CD4-positive, alpha-beta T cell treated with Interleukin-12 subunit alpha and Interleukin-12 subunit beta, for 1 hour (primary cell): Measurements from ENCODE around the gene SLC29A1.
"Not testable (repeated sequence)": the region's sequence is repeated elsewhere in the genome, so short reads cannot be mapped to it uniquely, and the experiment has no call there.

ENCODE experiments used
- DNase-seq: peaks from one replicate; pipeline ENCODE4 v3.0.0-alpha.2; 2020

The SLC29A1 gene

GRCh38 chr6:44196351-44196750, 27.0 kb upstream of the SLC29A1 start:
- not testable (repeated sequence) for DNase-seq

- DNase-seq, result no peak
Measured at GRCh38 chr6:44198684-44199083, 24.7 kb upstream of the SLC29A1 start.

GRCh38 chr6:44199883-44200282, 23.5 kb upstream of the SLC29A1 start:
- DNase-seq, result no peak

GRCh38 chr6:44201200-44201599, 22.2 kb upstream of the SLC29A1 start:
- no peak for DNase-seq

- no peak for DNase-seq
Measured at GRCh38 chr6:44201638-44202303, 21.6 kb upstream of the SLC29A1 start.

- no peak for DNase-seq
Measured at GRCh38 chr6:44202332-44202971, 20.9 kb upstream of the SLC29A1 start.

GRCh38 chr6:44202972-44203750, 20.2 kb upstream of the SLC29A1 start:
- DNase-seq, result no peak

- DNase-seq, result no peak
Measured at GRCh38 chr6:44203955-44204354, 19.4 kb upstream of the SLC29A1 start.

GRCh38 chr6:44207966-44208365, 15.4 kb upstream of the SLC29A1 start:
- DNase-seq, result no peak

GRCh38 chr6:44211284-44211683, 12.1 kb upstream of the SLC29A1 start:
- DNase-seq, result no peak

GRCh38 chr6:44214307-44214706, 9.1 kb upstream of the SLC29A1 start:
- DNase-seq, result no peak

GRCh38 chr6:44216677-44217331, 6.6 kb upstream of the SLC29A1 start, which contains the start of gene MYMX:
Gene MYMX (plus strand): TSS chr6:44216926. CDS start chr6:44217472, 546 bp downstream.
- no peak for DNase-seq

GRCh38 chr6:44217332-44218143, 5.9 kb upstream of the SLC29A1 start:
- DNase-seq, result no peak

GRCh38 chr6:44219053-44219814, 4.2 kb upstream of the SLC29A1 start:
- no peak for DNase-seq

- DNase-seq, result no peak
Measured at GRCh38 chr6:44219815-44220784, 3.3 kb upstream of the SLC29A1 start.

GRCh38 chr6:44220913-44221290, 2.5 kb upstream of the SLC29A1 start:
- DNase-seq, result no peak

GRCh38 chr6:44221291-44221960, 2.0 kb upstream of the SLC29A1 start:
- peak; percentile 81 for DNase-seq

GRCh38 chr6:44221961-44222335, 1.4 kb upstream of the SLC29A1 start:
- DNase-seq, result no peak

GRCh38 chr6:44222486-44223318, 693 bp upstream of the SLC29A1 start:
- DNase-seq, result no peak
